ENCODE measurements around the gene KCNE3. TPM values are rescaled to one million over a fixed set of nuclear protein-coding genes. Genes with fewer than 3 reads are reported as not detected.
A peak's percentile ranks its signal among the peaks of the same experiment; 100 is the strongest.

KCNE3 gene
- total RNA-seq, 1 donor from 2014 or later = 0.26 TPM

DNA sequence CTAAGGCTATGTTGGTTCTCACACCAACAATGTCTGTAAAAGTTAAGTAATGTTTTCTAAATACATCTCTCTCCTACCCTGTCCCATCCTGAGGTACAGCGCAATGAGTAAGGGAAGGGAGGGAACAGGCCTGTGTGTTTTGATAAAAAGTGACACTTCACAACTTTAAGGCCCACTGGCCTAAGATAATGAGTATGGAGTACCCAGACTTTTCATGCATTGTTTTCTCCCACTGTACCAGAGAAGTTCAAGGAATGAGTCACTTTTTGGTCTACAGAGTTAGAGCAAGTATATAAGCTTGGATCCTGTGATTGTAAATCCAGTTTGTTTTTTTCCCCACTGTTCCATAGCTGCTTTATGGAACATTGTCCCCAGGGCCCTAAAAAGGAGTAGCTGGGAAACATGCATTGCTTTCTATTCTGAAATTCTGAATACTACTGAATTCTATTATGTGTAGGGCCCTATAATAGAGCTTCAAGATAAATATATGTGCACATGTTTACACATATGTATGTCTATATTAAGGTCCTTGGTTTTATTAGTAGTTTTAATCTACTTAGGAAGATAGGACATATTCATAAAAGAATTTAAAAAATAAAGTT, 29.8 kb downstream of the KCNE3 start:
- Histone ChIP-seq H3K4me3 (ENCODE audit: low read depth, low read length) (no peak overlapping the region), H3K27me3 (ENCODE audit: control insufficient read depth, insufficient read depth, low read length) (no peaks in the 10 kb centered on the region), H3K36me3 (ENCODE audit: control insufficient read depth, insufficient read depth, low read length) (no peaks in the 10 kb centered on the region)
- TF ChIP-seq, protein P1, sequence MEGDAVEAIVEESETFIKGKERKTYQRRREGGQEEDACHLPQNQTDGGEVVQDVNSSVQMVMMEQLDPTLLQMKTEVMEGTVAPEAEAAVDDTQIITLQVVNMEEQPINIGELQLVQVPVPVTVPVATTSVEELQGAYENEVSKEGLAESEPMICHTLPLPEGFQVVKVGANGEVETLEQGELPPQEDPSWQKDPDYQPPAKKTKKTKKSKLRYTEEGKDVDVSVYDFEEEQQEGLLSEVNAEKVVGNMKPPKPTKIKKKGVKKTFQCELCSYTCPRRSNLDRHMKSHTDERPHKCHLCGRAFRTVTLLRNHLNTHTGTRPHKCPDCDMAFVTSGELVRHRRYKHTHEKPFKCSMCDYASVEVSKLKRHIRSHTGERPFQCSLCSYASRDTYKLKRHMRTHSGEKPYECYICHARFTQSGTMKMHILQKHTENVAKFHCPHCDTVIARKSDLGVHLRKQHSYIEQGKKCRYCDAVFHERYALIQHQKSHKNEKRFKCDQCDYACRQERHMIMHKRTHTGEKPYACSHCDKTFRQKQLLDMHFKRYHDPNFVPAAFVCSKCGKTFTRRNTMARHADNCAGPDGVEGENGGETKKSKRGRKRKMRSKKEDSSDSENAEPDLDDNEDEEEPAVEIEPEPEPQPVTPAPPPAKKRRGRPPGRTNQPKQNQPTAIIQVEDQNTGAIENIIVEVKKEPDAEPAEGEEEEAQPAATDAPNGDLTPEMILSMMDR (IDR thresholded peaks at IDR 0.05; ENCODE audit: insufficient read depth, low read length, severe bottlenecking) = no peak
- FAIRE-seq = no peak
- DNase-seq (ENCODE audit: low read depth) = peak; percentile 24

DNA sequence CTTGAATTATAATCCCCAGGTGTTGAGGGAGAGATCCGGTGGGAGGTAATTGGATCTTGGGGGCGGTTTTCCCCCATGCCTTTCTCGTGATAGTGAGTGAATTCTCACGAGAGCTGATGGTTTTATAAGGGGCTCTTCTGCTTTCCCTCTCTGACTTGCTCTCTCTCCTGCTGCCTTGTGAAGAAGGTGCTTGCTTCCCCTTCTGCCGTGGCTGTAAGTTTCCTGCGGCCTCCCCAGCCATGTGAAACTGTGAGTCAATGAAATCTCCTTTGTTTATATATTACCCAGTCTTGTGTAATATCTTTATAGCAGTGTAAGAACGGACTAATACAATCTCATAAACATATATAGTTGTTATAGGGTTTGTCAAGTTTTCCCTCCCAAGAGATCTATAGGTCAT, 32.8 kb downstream of the KCNE3 start:
- TF ChIP-seq, protein P1 (IDR thresholded peaks at IDR 0.05; ENCODE audit: insufficient read depth, low read length, severe bottlenecking) = no peak
- FAIRE-seq (no peak), DNase-seq (ENCODE audit: low read depth) (no peak)
- no peaks in the 10 kb centered on the region for H3K36me3 ChIP-seq (ENCODE audit: control insufficient read depth, insufficient read depth, low read length)
- no peaks in the 10 kb centered on the region for H3K27me3 ChIP-seq (ENCODE audit: control insufficient read depth, insufficient read depth, low read length)
- H3K4me3 ChIP-seq (ENCODE audit: low read depth, low read length) = no peak overlapping the region

DNA sequence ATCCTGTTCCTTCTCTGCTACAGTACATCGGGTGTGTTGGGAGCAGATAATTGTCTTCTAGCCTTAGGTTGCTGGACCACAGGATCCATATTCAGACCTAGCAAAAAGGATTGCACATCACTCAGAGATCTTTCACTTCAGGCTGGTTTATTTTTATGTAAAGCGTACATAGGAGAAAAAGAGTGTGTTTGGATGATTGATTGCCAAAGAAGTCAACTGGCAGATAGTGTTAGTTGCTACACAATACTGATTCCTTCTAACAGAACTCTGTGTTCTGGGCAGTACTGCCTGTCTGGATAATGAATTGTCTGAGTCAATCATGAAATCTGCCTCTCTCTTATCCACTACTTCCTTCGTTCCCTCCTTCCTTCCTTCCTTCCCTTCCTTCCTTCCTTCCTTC, 38.1 kb downstream of the KCNE3 start:
- Histone ChIP-seq H3K36me3 (ENCODE audit: control insufficient read depth, insufficient read depth, low read length) (no peaks in the 10 kb centered on the region), H3K27me3 (ENCODE audit: control insufficient read depth, insufficient read depth, low read length) (no peaks in the 10 kb centered on the region), H3K4me3 (ENCODE audit: low read depth, low read length) (no peak overlapping the region)
- FAIRE-seq (no peak), DNase-seq (ENCODE audit: low read depth) (no peak)
- TF ChIP-seq, protein P1 (IDR thresholded peaks at IDR 0.05; ENCODE audit: insufficient read depth, low read length, severe bottlenecking) = no peak

DNA sequence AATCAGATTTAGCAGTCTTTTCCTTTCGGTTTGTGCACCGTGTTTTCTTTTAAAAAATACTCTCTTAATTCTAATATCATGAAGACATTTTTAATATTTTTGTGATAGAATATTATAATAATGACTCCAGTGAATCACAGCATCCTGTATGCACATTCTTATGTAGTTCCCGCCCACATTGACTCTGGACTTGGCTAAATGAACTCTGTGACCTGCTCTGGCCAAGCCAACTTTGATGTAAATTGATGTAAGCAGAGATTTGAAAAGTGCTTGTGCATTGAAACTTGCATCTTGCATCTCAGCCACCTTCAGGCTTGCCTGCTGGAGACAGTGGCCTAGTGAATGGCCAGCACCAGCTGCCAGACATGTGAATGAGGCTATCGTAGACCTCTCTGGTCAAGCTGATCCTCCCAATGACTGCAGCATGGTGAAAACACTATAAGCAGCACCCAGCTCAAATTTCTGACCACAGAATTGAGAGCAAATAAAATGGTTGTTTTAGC, 39.9 kb downstream of the KCNE3 start:
- DNase-seq (ENCODE audit: low read depth) (peak; percentile 23), FAIRE-seq (no peak)
- Histone ChIP-seq H3K36me3 (ENCODE audit: control insufficient read depth, insufficient read depth, low read length) (no peaks in the 10 kb centered on the region), H3K27me3 (ENCODE audit: control insufficient read depth, insufficient read depth, low read length) (no peaks in the 10 kb centered on the region), H3K4me3 (ENCODE audit: low read depth, low read length) (no peak overlapping the region)
- TF ChIP-seq, protein P1 (IDR thresholded peaks at IDR 0.05; ENCODE audit: insufficient read depth, low read length, severe bottlenecking) = no peak

GRCh38 chr11:74425100-74425499, 42.2 kb downstream of the KCNE3 start:
- Histone ChIP-seq H3K27me3 (ENCODE audit: control insufficient read depth, insufficient read depth, low read length) (no peaks in the 10 kb centered on the region), H3K4me3 (ENCODE audit: low read depth, low read length) (no peak overlapping the region), H3K36me3 (ENCODE audit: control insufficient read depth, insufficient read depth, low read length) (no peaks in the 10 kb centered on the region)
- DNase-seq (ENCODE audit: low read depth) (no peak), FAIRE-seq (no peak)
- TF ChIP-seq, protein P1 (IDR thresholded peaks at IDR 0.05; ENCODE audit: insufficient read depth, low read length, severe bottlenecking) = no peak

DNA sequence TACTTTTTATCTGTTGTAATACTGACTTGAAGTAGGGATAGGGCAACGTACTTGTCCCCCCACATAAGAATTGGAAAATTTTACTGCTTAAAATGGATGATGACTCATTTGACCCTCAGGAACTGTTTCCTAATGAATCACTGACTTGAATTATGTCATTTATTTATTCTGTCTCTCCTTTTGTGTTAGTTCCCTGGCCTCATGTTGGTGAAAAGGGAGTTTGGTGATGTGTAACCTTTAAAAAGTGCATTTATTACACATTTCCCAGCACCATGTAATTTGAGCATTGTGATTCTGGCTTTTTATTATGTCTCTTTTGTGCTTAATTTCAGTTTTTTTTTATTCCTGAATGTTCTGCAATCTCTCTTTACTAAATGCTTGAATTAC, 48.8 kb downstream of the KCNE3 start:
- H3K4me3 ChIP-seq (ENCODE audit: low read depth, low read length) = no peak overlapping the region
- no peak for FAIRE-seq
- H3K36me3 ChIP-seq (ENCODE audit: control insufficient read depth, insufficient read depth, low read length) = no peaks in the 10 kb centered on the region
- no peaks in the 10 kb centered on the region for H3K27me3 ChIP-seq (ENCODE audit: control insufficient read depth, insufficient read depth, low read length)
- TF ChIP-seq, protein P1 (IDR thresholded peaks at IDR 0.05; ENCODE audit: insufficient read depth, low read length, severe bottlenecking) = no peak
- peak; percentile 93 for DNase-seq (ENCODE audit: low read depth)

Data from bronchial epithelial cell (primary cell).